HCT116 (cell line): ENCODE measurements around the gene HOMER1. TPM values are rescaled to one million over a fixed set of nuclear protein-coding genes. Genes with fewer than 3 reads are reported as not detected.

Experiments
- ATAC-seq: fragments of 200-7000 bp; cut with Tn5 transposase; 2 replicates; pipeline ENCODE4 v1.9.1; 2020; ENCODE audit warnings: mild to moderate bottlenecking, moderate library complexity
- BruUV-seq: library from RNA; stranded (reverse); fragments of 400-500 nt; replicated peaks from 2 replicates; lab custom pipeline; 2021; lab: Mats Ljungman, UMichigan
- CTCF ChIA-PET: fragments of 300-600 bp; sonication (Branson Sonifier 250); formaldehyde crosslinking; loops from one replicate; lab custom pipeline; 2021; ENCODE audit warnings: antibody characterized with exemption; lab: Charles Lee
- POLR2A ChIA-PET: fragments of 300-600, 350-600 bp; sonication (Branson Sonifier 250); formaldehyde crosslinking; loops from one replicate; lab custom pipeline; 2021; ENCODE audit warnings: antibody characterized with exemption; lab: Charles Lee
- RAD21 ChIA-PET, 2 experiments: fragments of 300-600 bp; sonication (Branson Sonifier 250); formaldehyde crosslinking; loops; one replicate each; lab custom pipeline; 2023; ENCODE audit warnings: low total read pairs in 2 of 2; ENCODE audit not compliant: uncharacterized antibody in 2 of 2, unreplicated experiment in 2 of 2, low non-redundant PET in 1 of 2; lab: Charles Lee
- DNase-seq: peaks from one replicate; pipeline ENCODE4 v3.0.0-alpha.2; 2010; ENCODE audit warnings: low read depth, low spot score
- H2AFZ ChIP-seq: fragments of 200-600 bp; shearing (Covaris generic), sonication (generic); 2 replicates; pipeline ENCODE4 v1.6.1; 2017; ENCODE audit warnings: low read depth, mixed run types, mixed read lengths, antibody characterized with exemption, low read length; ENCODE audit not compliant: poor library complexity, severe bottlenecking
- H3K27ac ChIP-seq: 2 replicates; pipeline ENCODE4 v1.5.1; 2012; ENCODE audit warnings: low read depth, low read length
- H3K27me3 ChIP-seq: fragments of 200-600 bp; sonication (generic); 2 replicates; pipeline ENCODE4 v1.6.1; 2016; ENCODE audit warnings: mixed run types, low read length, mixed read lengths; ENCODE audit not compliant: insufficient read depth
- H3K36me3 ChIP-seq, 2 experiments: fragments of 200-500 bp in 1 of 2; fragments of 200-600 bp in 1 of 2; sonication (Bioruptor generic) in 1 of 2; sonication (generic) in 1 of 2; 2 replicates each; pipeline versions ENCODE4 v1.5.1 to v1.6.1; 2014 to 2016; ENCODE audit warnings: low read length in 2 of 2, inconsistent platforms in 1 of 2, mixed read lengths in 1 of 2, mixed run types in 1 of 2; ENCODE audit not compliant: insufficient read depth in 2 of 2, control insufficient read depth in 1 of 2
- H3K4me1 ChIP-seq, 2 experiments: fragments of 200-600 bp in 1 of 2; sonication (generic) in 1 of 2; 2 replicates each; pipeline versions ENCODE4 v1.5.1 to v1.6.1; 2012 to 2017; ENCODE audit warnings: low read length in 2 of 2, inconsistent platforms in 1 of 2, mild to moderate bottlenecking in 1 of 2, mixed read lengths in 1 of 2, mixed run types in 1 of 2, moderate library complexity in 1 of 2; ENCODE audit not compliant: insufficient read depth in 2 of 2, control insufficient read depth in 1 of 2
- H3K4me2 ChIP-seq: fragments of 200-600 bp; sonication (generic); 2 replicates; pipeline ENCODE4 v1.6.1; 2017; ENCODE audit warnings: mixed run types, low read length, mixed read lengths
- H3K4me3 ChIP-seq, 2 experiments: fragments of 200-600 bp in 1 of 2; sonication (generic) in 1 of 2; replicated peaks in 1 of 2; 2 replicates each; pipeline ENCODE4 v1.5.1; 2011 to 2016; ENCODE audit warnings: low read length in 2 of 2, control low read depth in 1 of 2, low read depth in 1 of 2, mild to moderate bottlenecking in 1 of 2, mixed read lengths in 1 of 2, mixed run types in 1 of 2
- H3K79me2 ChIP-seq: fragments of 200-600 bp; sonication (generic); 2 replicates; pipeline ENCODE4 v1.6.1; 2017; ENCODE audit warnings: mild to moderate bottlenecking, mixed run types, low read length, moderate library complexity, mixed read lengths; ENCODE audit not compliant: insufficient read depth
- H3K9ac ChIP-seq: fragments of 200-600 bp; sonication (generic); 2 replicates; pipeline ENCODE4 v1.6.1; 2016; ENCODE audit warnings: low read length, mixed read lengths
- H3K9me2 ChIP-seq: fragments of 200-600 bp; sonication (generic), shearing (Covaris generic); 2 replicates; pipeline ENCODE4 v1.6.1; 2017; ENCODE audit warnings: mixed run types, mild to moderate bottlenecking, moderate library complexity; ENCODE audit not compliant: insufficient read depth
- H3K9me3 ChIP-seq, 2 experiments: fragments of 200-500 bp in 1 of 2; fragments of 200-600 bp in 1 of 2; sonication (Bioruptor generic) in 1 of 2; sonication (generic) in 1 of 2; 2 replicates each; pipeline ENCODE4 v1.6.1; 2014 to 2017; ENCODE audit warnings: low read length in 2 of 2, mixed read lengths in 2 of 2, inconsistent platforms in 1 of 2, low read depth in 1 of 2, mild to moderate bottlenecking in 1 of 2, mixed run types in 1 of 2, moderate library complexity in 1 of 2; ENCODE audit not compliant: control insufficient read depth in 1 of 2, insufficient read depth in 1 of 2
- H4K20me1 ChIP-seq: fragments of 200-600 bp; sonication (generic), shearing (Covaris generic); 2 replicates; pipeline ENCODE4 v1.6.1; 2017; ENCODE audit warnings: mixed run types, mild to moderate bottlenecking, moderate library complexity; ENCODE audit not compliant: insufficient read depth
- CBX3 ChIP-seq: IDR thresholded peaks from 2 replicates; pipeline ENCODE4 v1.6.1; 2012; ENCODE audit warnings: low read depth
- EGR1 ChIP-seq: IDR thresholded peaks from 2 replicates; pipeline ENCODE4 v1.6.1; 2012; ENCODE audit warnings: low read depth
- EZH2 ChIP-seq: fragments of 200-600 bp; sonication (generic); IDR thresholded peaks from 2 replicates; pipeline ENCODE4 v1.6.1; 2017; ENCODE audit warnings: antibody characterized with exemption, mixed run types
- FOSL1 ChIP-seq: IDR thresholded peaks from 2 replicates; pipeline ENCODE4 v1.6.1; 2012; ENCODE audit warnings: low read depth
- JUND ChIP-seq: IDR thresholded peaks from 2 replicates; pipeline ENCODE4 v1.6.1; 2012
- POLR2AphosphoS5 ChIP-seq: IDR thresholded peaks from 2 replicates; pipeline ENCODE4 v1.6.1; 2011; ENCODE audit warnings: mild to moderate bottlenecking, low read depth, low read length, moderate library complexity
- RAD21 ChIP-seq: IDR thresholded peaks from 2 replicates; pipeline ENCODE4 v1.6.1; 2012; ENCODE audit warnings: low read depth, mild to moderate bottlenecking
- SIN3A ChIP-seq: IDR thresholded peaks from 2 replicates; pipeline ENCODE4 v1.6.1; 2012; ENCODE audit warnings: low read depth
- SP1 ChIP-seq: IDR thresholded peaks from 2 replicates; pipeline ENCODE4 v1.6.1; 2012; ENCODE audit warnings: low read depth
- SRF ChIP-seq: IDR thresholded peaks from 2 replicates; pipeline ENCODE4 v1.6.1; 2012; ENCODE audit warnings: low read depth
- TCF7L2 ChIP-seq: IDR thresholded peaks from 2 replicates; pipeline ENCODE4 v1.7.0; 2011; ENCODE audit warnings: borderline replicate concordance, inconsistent platforms; ENCODE audit not compliant: insufficient read depth, insufficient read length; ENCODE audit errors: extremely low read depth
- ZFX ChIP-seq: fragments of 450-650 bp; IDR thresholded peaks from 2 replicates; pipeline ENCODE4 v1.6.1; 2017
- intact Hi-C: fragments of 100-400 bp; cut with micrococcal nuclease; formaldehyde crosslinking; loops from 2 replicates; pipeline ENCODE4 v1.10.0; 2022
- total RNA-seq: library from RNA; stranded (reverse); gene quantifications from one replicate; pipeline ENCODE4 v1.2.1, GENCODE V29; 2021; ENCODE audit not compliant: unreplicated experiment
- TF ChIP-seq, protein P1 (sequence below): IDR thresholded peaks from 2 replicates; pipeline ENCODE4 v1.6.1; 2011; ENCODE audit warnings: mild to moderate bottlenecking, low read length, moderate library complexity; ENCODE audit not compliant: insufficient replicate concordance; ENCODE audit errors: extremely low read depth
- TF ChIP-seq, protein P2 (sequence below), 3 experiments: fragments of 200-600 bp in 1 of 3; sonication (generic) in 1 of 3; IDR thresholded peaks in 2 of 3; conservative IDR thresholded peaks in 1 of 3; 2 replicates each; pipeline ENCODE4 v1.5.1; 2012 to 2017; ENCODE audit warnings: low read depth in 2 of 3, low read length in 2 of 3, antibody characterized with exemption in 1 of 3, borderline replicate concordance in 1 of 3, control low read depth in 1 of 3, mild to moderate bottlenecking in 1 of 3, mixed read lengths in 1 of 3, mixed run types in 1 of 3, moderate library complexity in 1 of 3; ENCODE audit not compliant: insufficient read depth in 1 of 3
- TF ChIP-seq, protein P3 (sequence below): IDR thresholded peaks from 2 replicates; pipeline ENCODE4 v1.6.1; 2012; ENCODE audit warnings: low read depth

HOMER1 gene
- total RNA-seq, 1 experiment from 2014 or later: 21.4 TPM

DNA sequence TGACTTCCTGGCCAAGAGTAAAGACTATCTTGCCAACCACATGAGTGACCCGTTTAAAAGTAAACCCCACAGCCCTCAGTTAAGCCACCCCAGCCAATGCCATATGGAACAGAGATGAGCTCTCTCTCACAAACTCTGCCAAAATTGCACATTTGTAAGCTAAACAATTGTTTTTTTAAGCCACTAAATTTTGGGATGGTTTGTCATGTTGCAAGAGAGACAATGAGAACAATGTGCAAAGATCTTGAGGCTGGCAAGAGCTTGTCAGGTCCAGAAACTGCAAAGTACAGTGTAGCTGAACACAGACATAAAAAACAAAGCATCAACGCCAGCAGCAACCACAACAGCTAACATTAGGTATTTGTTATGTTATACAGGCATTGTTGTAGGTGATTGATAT, 27.8 kb downstream of the HOMER1 start:
- Histone ChIP-seq H3K4me3 (no peak overlapping the region), H3K27me3 (no peaks in the 10 kb centered on the region), H3K4me2 (no peak overlapping the region), H2AFZ (no peak overlapping the region), H3K4me1 (no peaks in the 10 kb centered on the region), H4K20me1 (peaks cover 3% of the 10 kb centered on the region; the same call in 1 of the 2 replicates), H3K9me3 (no peaks in the 10 kb centered on the region), H3K27ac (no peak overlapping the region), H3K79me2 (peaks cover 18% of the 10 kb centered on the region), H3K9ac (no peak overlapping the region), H3K9me2 (no peaks in the 10 kb centered on the region), H3K36me3 (no peaks in the 10 kb centered on the region)
- POLR2A ChIA-PET: no interaction called here
- no peak for DNase-seq
- TF ChIP-seq EZH2: no peak
- no peak for TF ChIP-seq CBX3
- no peak for TF ChIP-seq SIN3A
- no peak for TF ChIP-seq TCF7L2
- no peak for TF ChIP-seq SP1
- no peak for TF ChIP-seq JUND
- TF ChIP-seq, protein P1, sequence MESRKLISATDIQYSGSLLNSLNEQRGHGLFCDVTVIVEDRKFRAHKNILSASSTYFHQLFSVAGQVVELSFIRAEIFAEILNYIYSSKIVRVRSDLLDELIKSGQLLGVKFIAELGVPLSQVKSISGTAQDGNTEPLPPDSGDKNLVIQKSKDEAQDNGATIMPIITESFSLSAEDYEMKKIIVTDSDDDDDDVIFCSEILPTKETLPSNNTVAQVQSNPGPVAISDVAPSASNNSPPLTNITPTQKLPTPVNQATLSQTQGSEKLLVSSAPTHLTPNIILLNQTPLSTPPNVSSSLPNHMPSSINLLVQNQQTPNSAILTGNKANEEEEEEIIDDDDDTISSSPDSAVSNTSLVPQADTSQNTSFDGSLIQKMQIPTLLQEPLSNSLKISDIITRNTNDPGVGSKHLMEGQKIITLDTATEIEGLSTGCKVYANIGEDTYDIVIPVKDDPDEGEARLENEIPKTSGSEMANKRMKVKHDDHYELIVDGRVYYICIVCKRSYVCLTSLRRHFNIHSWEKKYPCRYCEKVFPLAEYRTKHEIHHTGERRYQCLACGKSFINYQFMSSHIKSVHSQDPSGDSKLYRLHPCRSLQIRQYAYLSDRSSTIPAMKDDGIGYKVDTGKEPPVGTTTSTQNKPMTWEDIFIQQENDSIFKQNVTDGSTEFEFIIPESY: no peak
- TF ChIP-seq, protein P2, sequence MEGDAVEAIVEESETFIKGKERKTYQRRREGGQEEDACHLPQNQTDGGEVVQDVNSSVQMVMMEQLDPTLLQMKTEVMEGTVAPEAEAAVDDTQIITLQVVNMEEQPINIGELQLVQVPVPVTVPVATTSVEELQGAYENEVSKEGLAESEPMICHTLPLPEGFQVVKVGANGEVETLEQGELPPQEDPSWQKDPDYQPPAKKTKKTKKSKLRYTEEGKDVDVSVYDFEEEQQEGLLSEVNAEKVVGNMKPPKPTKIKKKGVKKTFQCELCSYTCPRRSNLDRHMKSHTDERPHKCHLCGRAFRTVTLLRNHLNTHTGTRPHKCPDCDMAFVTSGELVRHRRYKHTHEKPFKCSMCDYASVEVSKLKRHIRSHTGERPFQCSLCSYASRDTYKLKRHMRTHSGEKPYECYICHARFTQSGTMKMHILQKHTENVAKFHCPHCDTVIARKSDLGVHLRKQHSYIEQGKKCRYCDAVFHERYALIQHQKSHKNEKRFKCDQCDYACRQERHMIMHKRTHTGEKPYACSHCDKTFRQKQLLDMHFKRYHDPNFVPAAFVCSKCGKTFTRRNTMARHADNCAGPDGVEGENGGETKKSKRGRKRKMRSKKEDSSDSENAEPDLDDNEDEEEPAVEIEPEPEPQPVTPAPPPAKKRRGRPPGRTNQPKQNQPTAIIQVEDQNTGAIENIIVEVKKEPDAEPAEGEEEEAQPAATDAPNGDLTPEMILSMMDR (IDR thresholded peaks at IDR 0.05 in 2 of 3, conservative IDR thresholded peaks at IDR 0.05 in 1 of 3; ENCODE audit: borderline replicate concordance in 1 of 3, insufficient read depth in 1 of 3, low read depth in 2 of 3, low read length in 2 of 3): no peak
- TF ChIP-seq ZFX: no peak
- TF ChIP-seq, protein P3, sequence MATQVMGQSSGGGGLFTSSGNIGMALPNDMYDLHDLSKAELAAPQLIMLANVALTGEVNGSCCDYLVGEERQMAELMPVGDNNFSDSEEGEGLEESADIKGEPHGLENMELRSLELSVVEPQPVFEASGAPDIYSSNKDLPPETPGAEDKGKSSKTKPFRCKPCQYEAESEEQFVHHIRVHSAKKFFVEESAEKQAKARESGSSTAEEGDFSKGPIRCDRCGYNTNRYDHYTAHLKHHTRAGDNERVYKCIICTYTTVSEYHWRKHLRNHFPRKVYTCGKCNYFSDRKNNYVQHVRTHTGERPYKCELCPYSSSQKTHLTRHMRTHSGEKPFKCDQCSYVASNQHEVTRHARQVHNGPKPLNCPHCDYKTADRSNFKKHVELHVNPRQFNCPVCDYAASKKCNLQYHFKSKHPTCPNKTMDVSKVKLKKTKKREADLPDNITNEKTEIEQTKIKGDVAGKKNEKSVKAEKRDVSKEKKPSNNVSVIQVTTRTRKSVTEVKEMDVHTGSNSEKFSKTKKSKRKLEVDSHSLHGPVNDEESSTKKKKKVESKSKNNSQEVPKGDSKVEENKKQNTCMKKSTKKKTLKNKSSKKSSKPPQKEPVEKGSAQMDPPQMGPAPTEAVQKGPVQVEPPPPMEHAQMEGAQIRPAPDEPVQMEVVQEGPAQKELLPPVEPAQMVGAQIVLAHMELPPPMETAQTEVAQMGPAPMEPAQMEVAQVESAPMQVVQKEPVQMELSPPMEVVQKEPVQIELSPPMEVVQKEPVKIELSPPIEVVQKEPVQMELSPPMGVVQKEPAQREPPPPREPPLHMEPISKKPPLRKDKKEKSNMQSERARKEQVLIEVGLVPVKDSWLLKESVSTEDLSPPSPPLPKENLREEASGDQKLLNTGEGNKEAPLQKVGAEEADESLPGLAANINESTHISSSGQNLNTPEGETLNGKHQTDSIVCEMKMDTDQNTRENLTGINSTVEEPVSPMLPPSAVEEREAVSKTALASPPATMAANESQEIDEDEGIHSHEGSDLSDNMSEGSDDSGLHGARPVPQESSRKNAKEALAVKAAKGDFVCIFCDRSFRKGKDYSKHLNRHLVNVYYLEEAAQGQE: no peak
- TF ChIP-seq RAD21: no peak
- TF ChIP-seq FOSL1: no peak
- TF ChIP-seq SRF: no peak
- TF ChIP-seq EGR1: no peak
- TF ChIP-seq POLR2AphosphoS5: no peak
- BruUV-seq: no TSS peak
- RAD21 ChIA-PET: no interaction called here
- CTCF ChIA-PET: no interaction called here
- intact Hi-C loops: no loop called here
- no peak for ATAC-seq
